Stimulated activated CD8-positive, alpha-beta memory T cell treated with anti-CD3 and anti-CD28 coated beads, Interleukin-7, amount 100 ng/mL, for 24 hours (primary cell): Measurements from ENCODE around the gene FAM174C.
"Not testable (repeated sequence)": the region's sequence is repeated elsewhere in the genome, so short reads cannot be mapped to it uniquely, and the experiment has no call there.

Source experiments
- DNase-seq: peaks from one replicate; pipeline ENCODE4 v3.0.0-alpha.2; 2020; ENCODE audit warnings: low read depth

FAM174C gene

GRCh38 chr19:1237027-1237659 lies 38.2 kb upstream of the FAM174C start:
- no peak for DNase-seq

GRCh38 chr19:1237754-1238368 lies 37.5 kb upstream of the FAM174C start, which contains the start of gene CBARP:
TSS of gene CBARP (minus strand) at chr19:1238005. CDS start at chr19:1236100, 1,905 bp downstream.
- DNase-seq: no peak

GRCh38 chr19:1238369-1239303 lies 36.7 kb upstream of the FAM174C start:
- no peak for DNase-seq

- DNase-seq: no peak
Measured at GRCh38 chr19:1239420-1239795, 35.9 kb upstream of the FAM174C start.

- peak; percentile 78 for DNase-seq
Measured at GRCh38 chr19:1239796-1240737, 35.3 kb upstream of the FAM174C start.

- DNase-seq: no peak
Measured at GRCh38 chr19:1240925-1241324, 34.4 kb upstream of the FAM174C start.

- DNase-seq: peak; percentile 84
Measured at GRCh38 chr19:1241417-1242095, 33.8 kb upstream of the FAM174C start, which contains the start of gene ATP5F1D. TSS of gene ATP5F1D (plus strand) at chr19:1241751. CDS start at chr19:1241851, 100 bp downstream.

- peak; percentile 72 for DNase-seq
Measured at GRCh38 chr19:1243768-1244692, 31.3 kb upstream of the FAM174C start.

GRCh38 chr19:1244693-1245451 lies 30.5 kb upstream of the FAM174C start:
- DNase-seq: no peak

GRCh38 chr19:1245494-1246264 lies 29.7 kb upstream of the FAM174C start:
- DNase-seq: no peak

- DNase-seq: not testable (repeated sequence)
Measured at GRCh38 chr19:1246265-1247087, 28.9 kb upstream of the FAM174C start.

- DNase-seq: no peak
Measured at GRCh38 chr19:1247748-1248138, 27.6 kb upstream of the FAM174C start.

- DNase-seq: no peak
Measured at GRCh38 chr19:1248139-1248785, 27.1 kb upstream of the FAM174C start, which contains the start of gene MIDN. TSS of gene MIDN (plus strand) at chr19:1248583. CDS start at chr19:1250297, 1,714 bp downstream.

GRCh38 chr19:1248786-1249297 lies 26.5 kb upstream of the FAM174C start:
- DNase-seq: peak; percentile 61

GRCh38 chr19:1249298-1249989 lies 25.9 kb upstream of the FAM174C start:
- peak; percentile 78 for DNase-seq

GRCh38 chr19:1249990-1250436 lies 25.3 kb upstream of the FAM174C start:
- no peak for DNase-seq
